Measurements from ENCODE around the gene ALS2. TPM values are rescaled to one million over a fixed set of nuclear protein-coding genes. Genes with fewer than 3 reads are reported as not detected.

ALS2 gene
- total RNA-seq, 2 donors from 2014 or later = 9.9 to 12.2 TPM

GRCh38 chr2:201707142-201707541 is 73.6 kb downstream of the ALS2 start:
- Histone ChIP-seq H3K9me3 (no peaks in the 10 kb centered on the region), H3K27ac (no peak overlapping the region), H3K4me3 (no peak overlapping the region), H3K27me3 (no peaks in the 10 kb centered on the region), H3K4me1 (no peaks in the 10 kb centered on the region), H3K36me3 (replicated peaks in 1 of 2; ENCODE audit: insufficient read depth in 1 of 2, low read depth in 2 of 2) (peaks cover 5 to 17% of the 10 kb centered on the region in 2 donors)
- no peak for TF ChIP-seq POLR2A (IDR thresholded peaks at IDR 0.05)
- 85 to 94% methylated on average over 1 of the region's 1 CpG for WGBS, 2 donors
- ATAC-seq (no peak), DNase-seq (no peak)
- intact Hi-C loops (cut with DNase I) = no loop called here

- peaks cover under 1 to 15% of the 10 kb centered on the region in 2 donors for H3K36me3 ChIP-seq (replicated peaks in 1 of 2; ENCODE audit: insufficient read depth in 1 of 2, low read depth in 2 of 2)
- no peak overlapping the region for H3K4me3 ChIP-seq
- H3K27me3 ChIP-seq = no peaks in the 10 kb centered on the region
- no peaks in the 10 kb centered on the region for H3K9me3 ChIP-seq
- no peak for ATAC-seq
- WGBS, 2 donors = 86 to 91% methylated on average over 5 of the region's 5 CpGs
- intact Hi-C loops (cut with DNase I) = no loop called here
- DNase-seq = no peak
- no peak overlapping the region for H3K27ac ChIP-seq
- peaks cover under 1% of the 10 kb centered on the region for H3K4me1 ChIP-seq
- TF ChIP-seq POLR2A (IDR thresholded peaks at IDR 0.05) (no peak), CTCF (IDR thresholded peaks at IDR 0.05) (no peak)
Measured at GRCh38 chr2:201704536-201704935, 76.2 kb downstream of the ALS2 start.

- Histone ChIP-seq H3K27me3 (no peaks in the 10 kb centered on the region), H3K4me3 (no peak overlapping the region), H3K9me3 (no peaks in the 10 kb centered on the region), H3K27ac (no peak overlapping the region), H3K36me3 (replicated peaks in 1 of 2; ENCODE audit: insufficient read depth in 1 of 2, low read depth in 2 of 2) (peaks cover 0 to 12% of the 10 kb centered on the region in 2 donors), H3K4me1 (peaks cover 3% of the 10 kb centered on the region)
- TF ChIP-seq POLR2A (IDR thresholded peaks at IDR 0.05) = no peak
- ATAC-seq (no peak), DNase-seq (no peak)
- intact Hi-C loops (cut with DNase I) = no loop called here
- WGBS, 2 donors = 89 to 91% methylated on average over 1 of the region's 1 CpG
Measured at GRCh38 chr2:201701646-201702045, 79.1 kb downstream of the ALS2 start.

GRCh38 chr2:201699416-201699815 is 81.3 kb downstream of the ALS2 start:
- Histone ChIP-seq H3K27ac (no peak overlapping the region), H3K36me3 (replicated peaks in 1 of 2; ENCODE audit: insufficient read depth in 1 of 2, low read depth in 2 of 2) (peaks cover 0 to 7% of the 10 kb centered on the region in 2 donors), H3K4me1 (peaks cover 3% of the 10 kb centered on the region), H3K9me3 (no peaks in the 10 kb centered on the region), H3K27me3 (no peaks in the 10 kb centered on the region), H3K4me3 (no peak overlapping the region)
- no peak for DNase-seq
- ATAC-seq = no peak
- TF ChIP-seq POLR2A (IDR thresholded peaks at IDR 0.05) (no peak), CTCF (IDR thresholded peaks at IDR 0.05) (no peak)
- WGBS, 2 donors = 85 to 89% methylated on average over 1 of the region's 1 CpG
- intact Hi-C loops (cut with DNase I) = no loop called here

- ATAC-seq (no peak), DNase-seq (no peak)
- H3K27ac ChIP-seq = no peak within 1 kb of the TSS
- H3K27me3 ChIP-seq = no peaks in the 10 kb centered on the region
- H3K9me3 ChIP-seq = no peaks in the 10 kb centered on the region
- peaks cover 0 to 1% of the 10 kb centered on the region in 2 donors for H3K36me3 ChIP-seq (replicated peaks in 1 of 2; ENCODE audit: insufficient read depth in 1 of 2, low read depth in 2 of 2)
- intact Hi-C loops (cut with DNase I) = no loop called here
- TF ChIP-seq POLR2A (IDR thresholded peaks at IDR 0.05) (no peak), CTCF (IDR thresholded peaks at IDR 0.05) (no peak)
- peaks cover 3% of the 10 kb centered on the region for H3K4me1 ChIP-seq
- WGBS, 2 donors = 25 to 31% methylated on average over 3 of the region's 3 CpGs
- no peak within 1 kb of the TSS for H3K4me3 ChIP-seq
Measured at GRCh38 chr2:201698588-201699226, 82.0 kb downstream of the ALS2 start, which contains the start of gene MPP4. Gene MPP4, minus strand, starts transcription at chr2:201698644. Its CDS starts 4,690 bp downstream, at chr2:201693954.

GRCh38 chr2:201697899-201698298 is 82.8 kb downstream of the ALS2 start:
- H3K9me3 ChIP-seq = no peaks in the 10 kb centered on the region
- peaks cover 0 to 1% of the 10 kb centered on the region in 2 donors for H3K36me3 ChIP-seq (replicated peaks in 1 of 2; ENCODE audit: insufficient read depth in 1 of 2, low read depth in 2 of 2)
- DNase-seq (no peak), ATAC-seq (no peak)
- H3K4me3 ChIP-seq = no peak overlapping the region
- peaks cover 3% of the 10 kb centered on the region for H3K4me1 ChIP-seq
- TF ChIP-seq CTCF (IDR thresholded peaks at IDR 0.05) (no peak), POLR2A (IDR thresholded peaks at IDR 0.05) (no peak)
- intact Hi-C loops (cut with DNase I) = no loop called here
- H3K27ac ChIP-seq = no peak overlapping the region
- H3K27me3 ChIP-seq = no peaks in the 10 kb centered on the region
- 47 to 55% methylated on average over 2 of the region's 2 CpGs for WGBS, 2 donors

All from body of pancreas (tissue), 4 donors.